EH (cell line): ENCODE measurements around the gene PROM1.

Experiments used
- DNase-seq: peaks from one replicate; pipeline ENCODE4 v3.0.0-alpha.2; 2015; ENCODE audit warnings: low read depth

PROM1 gene

GRCh38 chr4:16025268-16025667 lies 58.6 kb downstream of the PROM1 start:
- DNase-seq = no peak

- DNase-seq = peak; percentile 52
Observed at GRCh38 chr4:16023776-16024408, 59.9 kb downstream of the PROM1 start.

- no peak for DNase-seq
Observed at GRCh38 chr4:16021804-16022560, 61.8 kb downstream of the PROM1 start.

GRCh38 chr4:16019649-16020048 lies 64.2 kb downstream of the PROM1 start:
- peak; percentile 16 for DNase-seq

- no peak for DNase-seq
Observed at GRCh38 chr4:16018841-16019240, 65.0 kb downstream of the PROM1 start.

- no peak for DNase-seq
Observed at GRCh38 chr4:16018061-16018676, 65.7 kb downstream of the PROM1 start.

GRCh38 chr4:16016536-16016935 lies 67.3 kb downstream of the PROM1 start:
- DNase-seq = no peak

GRCh38 chr4:16011173-16011572 lies 72.7 kb downstream of the PROM1 start:
- no peak for DNase-seq

- no peak for DNase-seq
Observed at GRCh38 chr4:16009153-16009552, 74.7 kb downstream of the PROM1 start.

GRCh38 chr4:16007471-16008095 lies 76.2 kb downstream of the PROM1 start:
- DNase-seq = no peak

GRCh38 chr4:16006771-16007446 lies 76.9 kb downstream of the PROM1 start:
- DNase-seq = peak; percentile 34

GRCh38 chr4:16005676-16006075 lies 78.1 kb downstream of the PROM1 start:
- no peak for DNase-seq

- peak; percentile 74 for DNase-seq
Observed at GRCh38 chr4:16001484-16001858, 82.4 kb downstream of the PROM1 start.

GRCh38 chr4:16000708-16001483 lies 82.9 kb downstream of the PROM1 start:
- DNase-seq = no peak

- DNase-seq = peak; percentile 15
Observed at GRCh38 chr4:15996773-15997172, 87.0 kb downstream of the PROM1 start.

GRCh38 chr4:15995826-15996225 lies 88.0 kb downstream of the PROM1 start:
- DNase-seq = no peak

- DNase-seq = no peak
Observed at GRCh38 chr4:15992167-15992485, 91.7 kb downstream of the PROM1 start.

GRCh38 chr4:15990570-15991285 lies 93.1 kb downstream of the PROM1 start:
- DNase-seq = no peak

GRCh38 chr4:15989424-15989823 lies 94.4 kb downstream of the PROM1 start:
- DNase-seq = no peak

GRCh38 chr4:15988222-15988621 lies 95.6 kb downstream of the PROM1 start:
- no peak for DNase-seq

GRCh38 chr4:15986907-15987306 lies 96.9 kb downstream of the PROM1 start:
- DNase-seq = no peak
